Measurements from ENCODE around the gene PHACTR2. TPM values are rescaled to one million over a fixed set of nuclear protein-coding genes. Genes with fewer than 3 reads are reported as not detected.
A peak's percentile ranks its signal among the peaks of the same experiment; 100 is the strongest.

PHACTR2 gene
- total RNA-seq, 1 experiment from 2014 or later = 27.6 TPM

DNA sequence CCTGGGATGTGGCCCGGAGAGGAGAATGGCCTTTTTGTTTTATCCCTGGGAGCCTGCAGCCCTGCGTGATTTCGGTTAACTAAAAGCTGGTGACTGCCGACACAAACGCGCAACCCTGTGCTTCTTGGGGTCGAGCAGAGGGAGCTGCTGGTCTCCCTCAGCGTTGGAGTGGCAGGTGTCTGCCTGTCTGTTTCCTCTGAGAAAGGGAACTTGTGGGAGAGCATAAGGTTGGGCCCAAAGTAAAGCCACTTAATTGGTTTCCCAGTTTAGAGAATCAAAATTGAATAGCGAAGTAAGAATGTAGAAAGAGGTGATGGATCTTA lies 165.9 kb downstream of the PHACTR2 start:
- TF ChIP-seq ZFX (IDR thresholded peaks at IDR 0.05) (peak; percentile 92; the same call in 1 of the 2 replicates), EZH2 (IDR thresholded peaks at IDR 0.05) (no peak)
- intact Hi-C loops (cut with micrococcal nuclease) = loop anchor here (5.0 kb wide), 3 partner anchors 166 to 266 kb away; partner anchors contain the start of gene PHACTR2
- no peaks in the 10 kb centered on the region for H3K9me3 ChIP-seq (ENCODE audit: control insufficient read depth in 1 of 2, insufficient read depth in 1 of 2, low read depth in 1 of 2, low read length in 2 of 2)
- no peaks in the 10 kb centered on the region for H3K27me3 ChIP-seq (ENCODE audit: insufficient read depth, low read length)
- H3K9ac ChIP-seq (ENCODE audit: low read length) = peak overlapping the region; percentile 96
- peak overlapping the region; percentile 80 for H3K4me2 ChIP-seq (ENCODE audit: low read length)
- no peak; the same call in 1 of the 2 replicates for ATAC-seq
- peaks cover 31 to 40% of the 10 kb centered on the region in 2 experiments for H3K36me3 ChIP-seq (ENCODE audit: control insufficient read depth in 1 of 2, insufficient read depth in 2 of 2, low read length in 2 of 2)
- H4K20me1 ChIP-seq (ENCODE audit: insufficient read depth) = no peaks in the 10 kb centered on the region; the same call in 1 of the 2 replicates
- RAD21 ChIA-PET (ENCODE audit: low non-redundant PET in 1 of 2, low total read pairs in 2 of 2, uncharacterized antibody in 2 of 2, unreplicated experiment in 2 of 2) = no interaction called here
- no peaks in the 10 kb centered on the region for H3K9me2 ChIP-seq (ENCODE audit: insufficient read depth)
- no peak overlapping the region for H2AFZ ChIP-seq (ENCODE audit: low read depth, low read length, poor library complexity, severe bottlenecking)
- no TSS peak for BruUV-seq (replicated peaks)
- POLR2A ChIA-PET = interaction anchor here (1.8 kb wide), 1 partner anchor 20 kb away, joined by 6 read pairs; no protein-coding TSS in a partner anchor
- peak overlapping the region; percentile 57 for H3K27ac ChIP-seq (ENCODE audit: low read depth, low read length)
- H3K4me3 ChIP-seq (replicated peaks in 1 of 2; ENCODE audit: low read depth in 1 of 2, low read length in 2 of 2) = peak overlapping the region; percentile 93 to 97
- peaks cover 56% of the 10 kb centered on the region for H3K79me2 ChIP-seq (ENCODE audit: insufficient read depth, low read length)
- CTCF ChIA-PET = interaction anchor here (0.9 kb wide), 1 partner anchor 268 kb away, joined by 3 read pairs; no protein-coding TSS in a partner anchor
- DNase-seq (ENCODE audit: low read depth, low spot score) = no peak
- peaks cover 4 to 11% of the 10 kb centered on the region in 2 experiments; a peak in 3 of 4 replicates for H3K4me1 ChIP-seq (ENCODE audit: control insufficient read depth in 1 of 2, insufficient read depth in 2 of 2, low read length in 2 of 2)

GRCh38 chr6:143844006-143844405 lies 166.2 kb downstream of the PHACTR2 start:
- peak overlapping the region; percentile 80 for H3K4me2 ChIP-seq (ENCODE audit: low read length)
- ChIA-PET CTCF (no interaction called here), POLR2A (interaction anchor here (1.8 kb wide), 1 partner anchor 19 kb away, joined by 6 read pairs; no protein-coding TSS in a partner anchor), RAD21 (ENCODE audit: low non-redundant PET in 1 of 2, low total read pairs in 2 of 2, uncharacterized antibody in 2 of 2, unreplicated experiment in 2 of 2) (no interaction called here)
- no peaks in the 10 kb centered on the region; the same call in 1 of the 2 replicates for H4K20me1 ChIP-seq (ENCODE audit: insufficient read depth)
- H3K27me3 ChIP-seq (ENCODE audit: insufficient read depth, low read length) = no peaks in the 10 kb centered on the region
- H3K9me3 ChIP-seq (ENCODE audit: control insufficient read depth in 1 of 2, insufficient read depth in 1 of 2, low read depth in 1 of 2, low read length in 2 of 2) = no peaks in the 10 kb centered on the region
- intact Hi-C loops (cut with micrococcal nuclease) = loop anchor here (5.0 kb wide), 3 partner anchors 167 to 267 kb away; partner anchors contain the start of gene PHACTR2
- H3K4me3 ChIP-seq (replicated peaks in 1 of 2; ENCODE audit: low read depth in 1 of 2, low read length in 2 of 2) = peak overlapping the region; percentile 93 to 97
- no TSS peak for BruUV-seq (replicated peaks)
- ATAC-seq (no peak), DNase-seq (ENCODE audit: low read depth, low spot score) (no peak)
- no peak overlapping the region for H2AFZ ChIP-seq (ENCODE audit: low read depth, low read length, poor library complexity, severe bottlenecking)
- H3K79me2 ChIP-seq (ENCODE audit: insufficient read depth, low read length) = peaks cover 60% of the 10 kb centered on the region
- no peak for TF ChIP-seq CEBPB (IDR thresholded peaks at IDR 0.05; ENCODE audit: low read depth)
- no peak for TF ChIP-seq ELF1 (IDR thresholded peaks at IDR 0.05; ENCODE audit: borderline replicate concordance, low read depth)
- no peak for TF ChIP-seq JUND (IDR thresholded peaks at IDR 0.05)
- no peak for TF ChIP-seq EZH2 (IDR thresholded peaks at IDR 0.05)
- TF ChIP-seq SIN3A (IDR thresholded peaks at IDR 0.05; ENCODE audit: low read depth) = no peak
- TF ChIP-seq, protein P1, sequence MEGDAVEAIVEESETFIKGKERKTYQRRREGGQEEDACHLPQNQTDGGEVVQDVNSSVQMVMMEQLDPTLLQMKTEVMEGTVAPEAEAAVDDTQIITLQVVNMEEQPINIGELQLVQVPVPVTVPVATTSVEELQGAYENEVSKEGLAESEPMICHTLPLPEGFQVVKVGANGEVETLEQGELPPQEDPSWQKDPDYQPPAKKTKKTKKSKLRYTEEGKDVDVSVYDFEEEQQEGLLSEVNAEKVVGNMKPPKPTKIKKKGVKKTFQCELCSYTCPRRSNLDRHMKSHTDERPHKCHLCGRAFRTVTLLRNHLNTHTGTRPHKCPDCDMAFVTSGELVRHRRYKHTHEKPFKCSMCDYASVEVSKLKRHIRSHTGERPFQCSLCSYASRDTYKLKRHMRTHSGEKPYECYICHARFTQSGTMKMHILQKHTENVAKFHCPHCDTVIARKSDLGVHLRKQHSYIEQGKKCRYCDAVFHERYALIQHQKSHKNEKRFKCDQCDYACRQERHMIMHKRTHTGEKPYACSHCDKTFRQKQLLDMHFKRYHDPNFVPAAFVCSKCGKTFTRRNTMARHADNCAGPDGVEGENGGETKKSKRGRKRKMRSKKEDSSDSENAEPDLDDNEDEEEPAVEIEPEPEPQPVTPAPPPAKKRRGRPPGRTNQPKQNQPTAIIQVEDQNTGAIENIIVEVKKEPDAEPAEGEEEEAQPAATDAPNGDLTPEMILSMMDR (IDR thresholded peaks at IDR 0.05 in 2 of 3, conservative IDR thresholded peaks at IDR 0.05 in 1 of 3; ENCODE audit: borderline replicate concordance in 1 of 3, insufficient read depth in 1 of 3, low read depth in 2 of 3, low read length in 2 of 3) = no peak
- H3K27ac ChIP-seq (ENCODE audit: low read depth, low read length) = no peak overlapping the region
- H3K9ac ChIP-seq (ENCODE audit: low read length) = peak overlapping the region; percentile 96
- H3K4me1 ChIP-seq (ENCODE audit: control insufficient read depth in 1 of 2, insufficient read depth in 2 of 2, low read length in 2 of 2) = peaks cover 4 to 11% of the 10 kb centered on the region in 2 experiments; a peak in 3 of 4 replicates
- H3K36me3 ChIP-seq (ENCODE audit: control insufficient read depth in 1 of 2, insufficient read depth in 2 of 2, low read length in 2 of 2) = peaks cover 34 to 43% of the 10 kb centered on the region in 2 experiments
- H3K9me2 ChIP-seq (ENCODE audit: insufficient read depth) = no peaks in the 10 kb centered on the region
